Sigmoid colon (tissue), 4 donors: ENCODE results near the gene RBM23.

Experiments
- POLR2A ChIP-seq, 2 donors: fragments of 450-650 bp; IDR thresholded peaks; one replicate each; pipeline ENCODE4 v1.6.1; 2016; ENCODE audit warnings: antibody characterized with exemption in 2 of 2, mild to moderate bottlenecking in 2 of 2, moderate library complexity in 2 of 2
- POLR2AphosphoS5 ChIP-seq, 4 donors: sonication (generic); formaldehyde crosslinking; IDR thresholded peaks; one replicate each; pipeline ENCODE4 v1.6.1; 2017; ENCODE audit warnings: antibody characterized with exemption in 4 of 4
- TF ChIP-seq, protein P1 (sequence below), 4 experiments: fragments of 450-650 bp in 3 of 4; fragments of 200-600 bp in 1 of 4; IDR thresholded peaks; one replicate each; pipeline ENCODE4 v1.5.1; 2016 to 2019; ENCODE audit warnings: antibody characterized with exemption in 4 of 4, mild to moderate bottlenecking in 3 of 4, moderate library complexity in 2 of 4

DNA sequence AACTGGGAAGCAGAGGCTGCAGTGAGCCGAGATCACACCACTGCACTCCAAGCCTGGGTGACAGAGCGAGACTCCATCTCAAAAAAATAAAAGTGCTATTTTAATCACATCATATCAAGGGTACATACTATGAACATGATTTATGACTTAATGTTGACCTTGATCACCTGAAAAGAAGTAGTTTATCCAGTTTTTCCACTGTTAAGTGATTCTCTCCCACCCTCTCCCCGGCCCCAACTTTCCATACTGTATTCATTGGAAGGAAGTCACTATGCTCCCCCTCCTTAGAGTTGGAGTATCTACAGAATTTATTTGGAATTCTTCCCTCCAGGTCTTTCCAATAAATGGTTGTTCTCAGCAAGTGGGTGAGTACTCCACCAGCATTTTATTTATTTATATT is 13.2 kb upstream of the RBM23 start:
- TF ChIP-seq, protein P1, sequence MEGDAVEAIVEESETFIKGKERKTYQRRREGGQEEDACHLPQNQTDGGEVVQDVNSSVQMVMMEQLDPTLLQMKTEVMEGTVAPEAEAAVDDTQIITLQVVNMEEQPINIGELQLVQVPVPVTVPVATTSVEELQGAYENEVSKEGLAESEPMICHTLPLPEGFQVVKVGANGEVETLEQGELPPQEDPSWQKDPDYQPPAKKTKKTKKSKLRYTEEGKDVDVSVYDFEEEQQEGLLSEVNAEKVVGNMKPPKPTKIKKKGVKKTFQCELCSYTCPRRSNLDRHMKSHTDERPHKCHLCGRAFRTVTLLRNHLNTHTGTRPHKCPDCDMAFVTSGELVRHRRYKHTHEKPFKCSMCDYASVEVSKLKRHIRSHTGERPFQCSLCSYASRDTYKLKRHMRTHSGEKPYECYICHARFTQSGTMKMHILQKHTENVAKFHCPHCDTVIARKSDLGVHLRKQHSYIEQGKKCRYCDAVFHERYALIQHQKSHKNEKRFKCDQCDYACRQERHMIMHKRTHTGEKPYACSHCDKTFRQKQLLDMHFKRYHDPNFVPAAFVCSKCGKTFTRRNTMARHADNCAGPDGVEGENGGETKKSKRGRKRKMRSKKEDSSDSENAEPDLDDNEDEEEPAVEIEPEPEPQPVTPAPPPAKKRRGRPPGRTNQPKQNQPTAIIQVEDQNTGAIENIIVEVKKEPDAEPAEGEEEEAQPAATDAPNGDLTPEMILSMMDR (IDR thresholded peaks at IDR 0.05), result no peak
- TF ChIP-seq POLR2AphosphoS5 (IDR thresholded peaks at IDR 0.05), result no peak
- no peak for TF ChIP-seq POLR2A (IDR thresholded peaks at IDR 0.05)
